Measurements from ENCODE around the gene TFPI2. TPM values are rescaled to one million over a fixed set of nuclear protein-coding genes. Genes with fewer than 3 reads are reported as not detected.
A peak's percentile ranks its signal among the peaks of the same experiment; 100 is the strongest.

TFPI2 gene
- total and polyA plus RNA-seq, 2 of the 4 experiments (the other 2 are of a cell fraction): 48.9 to 99.0 TPM

- WGBS, 2 experiments (ENCODE audit: extremely low coverage in 2 of 2, insufficient read length in 1 of 2): 2% methylated on average over 9 of the region's 28 CpGs; no CpG with 5 or more reads in 1 of the 2 experiments
- Histone ChIP-seq H4K5ac (ENCODE audit: low read depth, low read length) (peak overlapping the region; percentile 3; the same call in 1 of the 2 replicates), H3K9me3 (ENCODE audit: control insufficient read depth, insufficient read depth, low read length) (no peaks in the 10 kb centered on the region), H3K9me1 (ENCODE audit: insufficient read depth, low read length) (no peaks in the 10 kb centered on the region), H3K27ac (ENCODE audit: insufficient read depth, low read length) (peak overlapping the region; percentile 71), H2AK9ac (replicated peaks; ENCODE audit: low read depth, low read length, poor library complexity) (peak overlapping the region; percentile 30), H4K20me1 (ENCODE audit: insufficient read depth, low read length) (no peaks in the 10 kb centered on the region; the same call in 1 of the 2 replicates), H2BK5ac (ENCODE audit: low read depth, low read length, poor library complexity, severe bottlenecking) (peak overlapping the region; percentile 37), H3K36me3 (ENCODE audit: control insufficient read depth, insufficient read depth, low read length) (no peaks in the 10 kb centered on the region; the same call in 1 of the 2 replicates), H3K23ac (ENCODE audit: low read depth, low read length) (peak overlapping the region; percentile 11; the same call in 1 of the 2 replicates), H3K4me1 (ENCODE audit: control insufficient read depth, insufficient read depth, low read length) (peaks cover 2% of the 10 kb centered on the region; the same call in 1 of the 2 replicates), H2BK120ac (ENCODE audit: low read depth, low read length) (peak overlapping the region; percentile 45; the same call in 1 of the 2 replicates), H3K14ac (replicated peaks; ENCODE audit: low read depth, low read length) (no peak overlapping the region), H3K18ac (ENCODE audit: low read depth, low read length) (no peak overlapping the region), H4K8ac (ENCODE audit: low read depth in 2 of 2, low read length in 2 of 2) (peak overlapping the region in 1 of 2 experiments; percentile 30; a peak in 1 of 4 replicates), H3K4ac (ENCODE audit: low read depth, low read length) (no peak overlapping the region; the same call in 1 of the 2 replicates), H2BK20ac (ENCODE audit: low read depth, low read length) (no peak overlapping the region), H2BK15ac (ENCODE audit: low read depth, low read length) (no peak overlapping the region), H3K79me1 (ENCODE audit: low read depth in 1 of 2, low read length in 2 of 2) (no peaks in the 10 kb centered on the region), H3K4me2 (ENCODE audit: low read depth, low read length) (peak overlapping the region; percentile 94), H3K4me3 (ENCODE audit: insufficient read depth, low read depth, low read length) (peak overlapping the region; percentile 69), H2AK5ac (ENCODE audit: low read depth, low read length) (no peak overlapping the region), H3K27me3 (ENCODE audit: control insufficient read depth, insufficient read depth, low read length) (no peaks in the 10 kb centered on the region), H3K56ac (ENCODE audit: extremely low read depth, insufficient read depth, low read length) (no peak overlapping the region), H3K9ac (ENCODE audit: low read depth, low read length) (peak overlapping the region; percentile 77), H4K91ac (ENCODE audit: insufficient read depth, low read depth, low read length) (no peak overlapping the region), H2AFZ (replicated peaks; ENCODE audit: low read length, poor library complexity) (peak overlapping the region; percentile 90)
- dilution Hi-C loops (cut with HindIII; ENCODE audit: low sequenced_read_pairs, unreplicated experiment) (no loop called here), intact Hi-C loops (cut with micrococcal nuclease) (loop anchor here (5.0 kb wide), 1 partner anchor 112 kb away; the partner anchor contains the start of gene BET1), in situ Hi-C loops (cut with MboI; ENCODE audit: low sequenced_read_pairs) (no loop called here)
- POLR2A ChIA-PET (ENCODE audit: unreplicated experiment): no interaction called here
- CTCF ChIA-PET: interaction anchor here (0.8 to 1.4 kb wide), 3 partner anchors 9 to 17 kb away, joined by 3 read pairs; partner anchors contain the start of gene GNGT1
- DNase-seq (peak; percentile 63), ATAC-seq (ENCODE audit: low read depth) (peak; percentile 64)
- TF ChIP-seq RCOR1 (IDR thresholded peaks at IDR 0.05; ENCODE audit: insufficient replicate concordance, low read length) (no peak), FOS (IDR thresholded peaks at IDR 0.05; ENCODE audit: low read depth, low read length) (no peak), ELK1 (IDR thresholded peaks at IDR 0.05; ENCODE audit: borderline replicate concordance, low read depth, low read length) (no peak), BHLHE40 (IDR thresholded peaks at IDR 0.05; ENCODE audit: low read depth, low read length) (no peak), SMC3 (IDR thresholded peaks at IDR 0.05; ENCODE audit: low read depth, low read length) (no peak), RAD21 (IDR thresholded peaks at IDR 0.05; ENCODE audit: low read length) (no peak), CHD1 (IDR thresholded peaks at IDR 0.05; ENCODE audit: low read depth, low read length) (no peak), MAZ (IDR thresholded peaks at IDR 0.05; ENCODE audit: borderline replicate concordance, low read depth, low read length) (no peak), RFX5 (IDR thresholded peaks at IDR 0.05; ENCODE audit: low read depth, low read length) (no peak), MXI1 (IDR thresholded peaks at IDR 0.05; ENCODE audit: borderline replicate concordance, low read depth, low read length) (no peak), CTCF (conservative IDR thresholded peaks at IDR 0.05; ENCODE audit: low read depth, low read length) (no peak), NFE2L2 (IDR thresholded peaks at IDR 0.05; ENCODE audit: low read depth, low read length) (no peak), CEBPB (IDR thresholded peaks at IDR 0.05; ENCODE audit: low read depth, low read length) (no peak), USF2 (IDR thresholded peaks at IDR 0.05; ENCODE audit: low read depth, low read length) (no peak), POLR2A (IDR thresholded peaks at IDR 0.05; ENCODE audit: low read depth, low read length) (no peak)
- BruUV-seq (replicated peaks): TSS peak; percentile 30
Observed at GRCh38 chr7:93890041-93890463, 501 bp downstream of the TFPI2 start.
